ENCODE data around the gene GGN. TPM values are rescaled to one million over a fixed set of nuclear protein-coding genes. Genes with fewer than 3 reads are reported as not detected.
"Not testable (repeated sequence)": the region's sequence is repeated elsewhere in the genome, so short reads cannot be mapped to it uniquely, and the experiment has no call there.

GGN gene
- total RNA-seq, 2 experiments from 2014 or later = not detected

- DNase-seq (peak; percentile 80), ATAC-seq (ENCODE audit: low read depth) (peak; percentile 76)
- Mint-ChIP-seq H3K27me3 (peaks cover 41% of the 10 kb centered on the region), H3K36me3 (no peaks in the 10 kb centered on the region), H3K9me3 (no peaks in the 10 kb centered on the region), H3K4me3 (peak overlapping the region; percentile 89), H3K4me1 (peaks cover 10% of the 10 kb centered on the region), H3K27ac (no peak overlapping the region)
- POLR2A ChIA-PET = interaction anchor here (0.7 to 1.3 kb wide), 4 partner anchors 13 to 26 kb away, joined by 3 to 6 read pairs (median 4); partner anchors contain the start of genes GGN and PSMD8
Observed at GRCh38 chr19:38361633-38362075, 26.2 kb downstream of the GGN start.

GRCh38 chr19:38360839-38361631 is 26.8 kb downstream of the GGN start:
- Mint-ChIP-seq H3K4me3 (peak overlapping the region; percentile 89), H3K27ac (no peak overlapping the region), H3K9me3 (no peaks in the 10 kb centered on the region), H3K36me3 (no peaks in the 10 kb centered on the region), H3K27me3 (peaks cover 44% of the 10 kb centered on the region), H3K4me1 (peaks cover 10% of the 10 kb centered on the region)
- no peak for DNase-seq
- ATAC-seq (ENCODE audit: low read depth) = no peak
- POLR2A ChIA-PET = interaction anchor here (0.7 to 1.3 kb wide), 3 partner anchors 13 to 27 kb away, joined by 3 to 4 read pairs (median 3); partner anchors contain the start of genes GGN and PSMD8

- ATAC-seq (ENCODE audit: low read depth) (no peak), DNase-seq (no peak)
- no peaks in the 10 kb centered on the region for H3K9me3 Mint-ChIP-seq
- peaks cover 10% of the 10 kb centered on the region for H3K4me1 Mint-ChIP-seq
- H3K27ac Mint-ChIP-seq = no peak overlapping the region
- peak overlapping the region; percentile 89 for H3K4me3 Mint-ChIP-seq
- peaks cover 44% of the 10 kb centered on the region for H3K27me3 Mint-ChIP-seq
- POLR2A ChIA-PET = interaction anchor here (0.7 kb wide), 1 partner anchor 14 kb away, joined by 3 read pairs; the partner anchor contains the start of gene PSMD8
- no peaks in the 10 kb centered on the region for H3K36me3 Mint-ChIP-seq
Observed at GRCh38 chr19:38360351-38360750, 27.5 kb downstream of the GGN start.

GRCh38 chr19:38359242-38360021 is 28.4 kb downstream of the GGN start:
- H3K9me3 Mint-ChIP-seq = no peaks in the 10 kb centered on the region
- no peak overlapping the region for H3K4me3 Mint-ChIP-seq
- no peak overlapping the region for H3K27ac Mint-ChIP-seq
- DNase-seq = no peak
- POLR2A ChIA-PET = interaction anchor here (0.6 to 0.7 kb wide), 2 partner anchors 15 to 294 kb away, joined by 3 to 4 read pairs; partner anchors contain the start of gene PSMD8
- H3K27me3 Mint-ChIP-seq = peaks cover 44% of the 10 kb centered on the region
- H3K4me1 Mint-ChIP-seq = peaks cover 10% of the 10 kb centered on the region
- ATAC-seq (ENCODE audit: low read depth) = no peak
- no peaks in the 10 kb centered on the region for H3K36me3 Mint-ChIP-seq

GRCh38 chr19:38358071-38358470 is 29.8 kb downstream of the GGN start:
- POLR2A ChIA-PET = no interaction called here
- Mint-ChIP-seq H3K4me1 (peaks cover 10% of the 10 kb centered on the region), H3K36me3 (no peaks in the 10 kb centered on the region), H3K9me3 (no peaks in the 10 kb centered on the region), H3K4me3 (no peak overlapping the region), H3K27ac (no peak overlapping the region), H3K27me3 (peaks cover 44% of the 10 kb centered on the region)
- DNase-seq (no peak), ATAC-seq (ENCODE audit: low read depth) (no peak)

GRCh38 chr19:38355728-38356725 is 31.8 kb downstream of the GGN start:
- Mint-ChIP-seq H3K9me3 (no peaks in the 10 kb centered on the region), H3K4me3 (no peak overlapping the region), H3K27me3 (peaks cover 37% of the 10 kb centered on the region), H3K4me1 (peaks cover 3% of the 10 kb centered on the region), H3K27ac (no peak overlapping the region), H3K36me3 (no peaks in the 10 kb centered on the region)
- ATAC-seq (ENCODE audit: low read depth) (no peak), DNase-seq (no peak)
- POLR2A ChIA-PET = no interaction called here

GRCh38 chr19:38352611-38353010 is 35.2 kb downstream of the GGN start:
- Mint-ChIP-seq H3K9me3 (no peaks in the 10 kb centered on the region), H3K4me1 (no peaks in the 10 kb centered on the region), H3K36me3 (no peaks in the 10 kb centered on the region), H3K27ac (no peak overlapping the region), H3K27me3 (peaks cover 9% of the 10 kb centered on the region), H3K4me3 (no peak overlapping the region)
- POLR2A ChIA-PET = interaction anchor here (0.5 kb wide), 1 partner anchor 553 kb away, joined by 4 read pairs; no protein-coding TSS in a partner anchor
- ATAC-seq (ENCODE audit: low read depth) (no peak), DNase-seq (no peak)

GRCh38 chr19:38351865-38352395 is 35.9 kb downstream of the GGN start:
- Mint-ChIP-seq H3K36me3 (no peaks in the 10 kb centered on the region), H3K9me3 (no peaks in the 10 kb centered on the region), H3K27me3 (peaks cover 6% of the 10 kb centered on the region), H3K27ac (no peak overlapping the region), H3K4me3 (no peak overlapping the region), H3K4me1 (no peaks in the 10 kb centered on the region)
- ATAC-seq (ENCODE audit: low read depth) (no peak), DNase-seq (no peak)
- POLR2A ChIA-PET = interaction anchor here (0.5 kb wide), 1 partner anchor 554 kb away, joined by 4 read pairs; no protein-coding TSS in a partner anchor

- DNase-seq = no peak
- ATAC-seq (ENCODE audit: low read depth) = no peak
- H3K27ac Mint-ChIP-seq = no peak overlapping the region
- H3K36me3 Mint-ChIP-seq = no peaks in the 10 kb centered on the region
- H3K4me3 Mint-ChIP-seq = no peak overlapping the region
- no peaks in the 10 kb centered on the region for H3K4me1 Mint-ChIP-seq
- H3K9me3 Mint-ChIP-seq = no peaks in the 10 kb centered on the region
- no peaks in the 10 kb centered on the region for H3K27me3 Mint-ChIP-seq
- POLR2A ChIA-PET = no interaction called here
Observed at GRCh38 chr19:38350883-38351282, 37.0 kb downstream of the GGN start.

GRCh38 chr19:38346837-38347236 is 41.0 kb downstream of the GGN start:
- Mint-ChIP-seq H3K9me3 (no peaks in the 10 kb centered on the region), H3K4me3 (no peak overlapping the region)

GRCh38 chr19:38340927-38341326 is 46.9 kb downstream of the GGN start:
- H3K4me1 Mint-ChIP-seq = peaks cover 11% of the 10 kb centered on the region

More at GRCh38 chr19:38346837-38347236, 41.0 kb downstream of the GGN start:
- POLR2A ChIA-PET = no interaction called here
- no peaks in the 10 kb centered on the region for H3K36me3 Mint-ChIP-seq
- no peak overlapping the region for H3K27ac Mint-ChIP-seq
- H3K27me3 Mint-ChIP-seq = no peaks in the 10 kb centered on the region
- no peaks in the 10 kb centered on the region for H3K4me1 Mint-ChIP-seq
- ATAC-seq (ENCODE audit: low read depth) (no peak), DNase-seq (no peak)

GRCh38 chr19:38339011-38339410 is 48.8 kb downstream of the GGN start:
- H3K9me3 Mint-ChIP-seq; ATAC-seq (ENCODE audit: low read depth); POLR2A ChIA-PET; H3K27me3 Mint-ChIP-seq; H3K36me3 Mint-ChIP-seq; H3K4me3 Mint-ChIP-seq; DNase-seq: not testable (repeated sequence)
- H3K4me1 Mint-ChIP-seq = peaks cover 11% of the 10 kb centered on the region
- peak overlapping the region; percentile 19 for H3K27ac Mint-ChIP-seq

More at GRCh38 chr19:38340927-38341326, 46.9 kb downstream of the GGN start:
- POLR2A ChIA-PET = no interaction called here
- H3K27ac Mint-ChIP-seq = no peak overlapping the region
- H3K4me3 Mint-ChIP-seq = no peak overlapping the region
- peaks cover 3% of the 10 kb centered on the region for H3K36me3 Mint-ChIP-seq
- no peaks in the 10 kb centered on the region for H3K27me3 Mint-ChIP-seq
- no peak for DNase-seq
- H3K9me3 Mint-ChIP-seq = no peaks in the 10 kb centered on the region
- no peak for ATAC-seq (ENCODE audit: low read depth)

Measured in activated naive CD8-positive, alpha-beta T cell treated with anti-CD3 and anti-CD28 coated beads, Interleukin-2, amount 10 ng/mL, durations not matched to agents 7 days and 5 days (primary cell).